Upper lobe of left lung (tissue), 4 donors: ENCODE measurements around the gene METTL25B.

ENCODE experiments used
- CTCF ChIP-seq, 6 experiments: fragments of 450-650 bp in 4 of 6; fragments of 200-600 bp in 2 of 6; sonication (generic) in 2 of 6; IDR thresholded peaks; one replicate each; pipeline ENCODE4 v1.5.1; 2016 to 2019; ENCODE audit warnings: antibody characterized with exemption in 6 of 6
- EP300 ChIP-seq, 4 donors: sonication (generic); formaldehyde crosslinking; IDR thresholded peaks; one replicate each; pipeline ENCODE4 v1.5.1; 2017; ENCODE audit warnings: antibody characterized with exemption in 4 of 4, control low read depth in 2 of 4
- POLR2A ChIP-seq, 4 donors: fragments of 450-650 bp; IDR thresholded peaks; one replicate each; pipeline ENCODE4 v1.5.1; 2016 to 2017; ENCODE audit warnings: antibody characterized with exemption in 4 of 4, mild to moderate bottlenecking in 2 of 4

- TF ChIP-seq POLR2A (IDR thresholded peaks at IDR 0.05) (peak in 2 of 4 donors; percentile 50 to 74), CTCF (IDR thresholded peaks at IDR 0.05) (peak in 4 of 6 experiments; percentile 18 to 41 (median 23)), EP300 (IDR thresholded peaks at IDR 0.05) (peak in 1 of 4 donors; percentile 73)
Measured at GRCh38 chr1:156751757-156752481, 23.6 kb downstream of the METTL25B start.
